Smooth muscle cell (in vitro differentiated cells): ENCODE results near the gene UGT1A5. TPM values are rescaled to one million over a fixed set of nuclear protein-coding genes. Genes with fewer than 3 reads are reported as not detected.

ENCODE experiments used
- DNase-seq: peaks from one replicate; lab custom pipeline; 2025; ENCODE audit not compliant: unreplicated experiment; lab: John Stamatoyannopoulos, UW
- H2AFZ ChIP-seq: fragments of 200-600 bp; sonication (generic); 2 replicates; pipeline ENCODE4 v1.6.0; 2016; ENCODE audit warnings: antibody characterized with exemption, low read depth, mild to moderate bottlenecking
- H3F3A ChIP-seq: fragments of 200-600 bp; sonication (generic); 2 replicates; pipeline ENCODE4 v1.6.0; 2017; ENCODE audit warnings: antibody characterized with exemption, low read depth
- H3K27ac ChIP-seq: fragments of 200-600 bp; sonication (generic); 2 replicates; pipeline ENCODE4 v1.5.1; 2016; ENCODE audit warnings: low read depth, mild to moderate bottlenecking
- H3K27me3 ChIP-seq: fragments of 200-600 bp; sonication (generic); 2 replicates; pipeline ENCODE4 v1.6.1; 2016; ENCODE audit warnings: low read depth, mild to moderate bottlenecking
- H3K36me3 ChIP-seq: fragments of 200-600 bp; sonication (generic); 2 replicates; pipeline ENCODE4 v1.5.1; 2016; ENCODE audit warnings: low read depth
- H3K4me1 ChIP-seq: fragments of 200-600 bp; sonication (generic); 2 replicates; pipeline ENCODE4 v1.5.1; 2016; ENCODE audit warnings: low read depth
- H3K4me2 ChIP-seq: fragments of 200-600 bp; sonication (generic); 2 replicates; pipeline ENCODE4 v1.6.0; 2016; ENCODE audit warnings: mild to moderate bottlenecking
- H3K4me3 ChIP-seq: fragments of 200-600 bp; sonication (generic); 2 replicates; pipeline ENCODE4 v1.5.1; 2016; ENCODE audit warnings: mild to moderate bottlenecking
- H3K79me2 ChIP-seq: fragments of 200-600 bp; sonication (generic); 2 replicates; pipeline ENCODE4 v1.6.0; 2016; ENCODE audit warnings: low read depth, mild to moderate bottlenecking
- H3K9ac ChIP-seq: fragments of 200-600 bp; sonication (generic); 2 replicates; pipeline ENCODE4 v1.6.0; 2016; ENCODE audit warnings: low read depth
- H3K9me3 ChIP-seq: fragments of 200-600 bp; sonication (generic); replicated peaks from 2 replicates; pipeline ENCODE4 v1.5.1; 2016; ENCODE audit warnings: low read depth
- H4K20me1 ChIP-seq: fragments of 200-600 bp; sonication (generic); 2 replicates; pipeline ENCODE4 v1.6.0; 2016; ENCODE audit warnings: low read depth
- WGBS: methylation state at CpG from one replicate; pipeline ENCODE4 v1.1.7; 2016; ENCODE audit warnings: low lambda C conversion rate; 5-methylcytosine and 5-hydroxymethylcytosine counted together
- polyA plus RNA-seq: library from polyadenylated mRNA; unstranded; fragments of >200 nt; fragmentation: Nextera tagmentation; extraction: Ambion mirVana; gene quantifications from 2 replicates; pipeline ENCODE4 v1.2.1, GENCODE V29; 2016
- total RNA-seq: library from RNA; depleted of rRNA; stranded (reverse); fragments of >200 nt; gene quantifications from 2 replicates; pipeline ENCODE4 v1.2.3, GENCODE V29; 2014
- TF ChIP-seq, protein P1 (sequence below): fragments of 200-600 bp; sonication (generic); IDR thresholded peaks from 2 replicates; pipeline ENCODE4 v1.5.1; 2017; ENCODE audit warnings: borderline replicate concordance, mild to moderate bottlenecking, antibody characterized with exemption; ENCODE audit not compliant: insufficient read depth, poor library complexity, severe bottlenecking

Gene UGT1A5
- total and polyA plus RNA-seq, 2 experiments from 2014 or later: not detected

DNA sequence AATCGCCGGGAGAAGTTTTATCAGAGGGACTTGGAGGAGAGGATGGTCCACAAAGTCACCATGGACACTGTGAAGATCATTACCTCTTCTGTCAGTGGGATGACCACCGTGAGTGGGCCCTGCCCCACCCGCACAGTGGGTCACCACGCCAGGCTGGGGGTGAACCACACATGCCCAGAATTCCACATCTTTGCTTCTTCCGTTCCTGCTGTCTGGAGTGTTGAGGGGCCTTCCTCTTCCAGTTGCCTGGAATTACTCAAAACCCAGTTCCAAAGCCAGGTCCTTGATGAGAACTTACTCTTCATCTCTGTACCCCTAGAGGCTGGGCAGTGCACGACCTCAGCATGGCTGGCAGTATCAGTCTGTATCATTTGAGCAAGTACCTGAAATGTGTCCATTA, 87.5 kb downstream of the UGT1A5 start:
- H2AFZ ChIP-seq: no peak overlapping the region
- WGBS: 72% methylated on average over 7 of the region's 7 CpGs
- H3K4me3 ChIP-seq: no peak overlapping the region
- H3K27ac ChIP-seq: no peak overlapping the region
- H3K79me2 ChIP-seq: no peaks in the 10 kb centered on the region
- DNase-seq: no peak
- no peaks in the 10 kb centered on the region for H4K20me1 ChIP-seq
- no peaks in the 10 kb centered on the region for H3K36me3 ChIP-seq
- no peaks in the 10 kb centered on the region for H3F3A ChIP-seq
- no peaks in the 10 kb centered on the region for H3K4me1 ChIP-seq
- H3K4me2 ChIP-seq: no peak overlapping the region
- TF ChIP-seq, protein P1, sequence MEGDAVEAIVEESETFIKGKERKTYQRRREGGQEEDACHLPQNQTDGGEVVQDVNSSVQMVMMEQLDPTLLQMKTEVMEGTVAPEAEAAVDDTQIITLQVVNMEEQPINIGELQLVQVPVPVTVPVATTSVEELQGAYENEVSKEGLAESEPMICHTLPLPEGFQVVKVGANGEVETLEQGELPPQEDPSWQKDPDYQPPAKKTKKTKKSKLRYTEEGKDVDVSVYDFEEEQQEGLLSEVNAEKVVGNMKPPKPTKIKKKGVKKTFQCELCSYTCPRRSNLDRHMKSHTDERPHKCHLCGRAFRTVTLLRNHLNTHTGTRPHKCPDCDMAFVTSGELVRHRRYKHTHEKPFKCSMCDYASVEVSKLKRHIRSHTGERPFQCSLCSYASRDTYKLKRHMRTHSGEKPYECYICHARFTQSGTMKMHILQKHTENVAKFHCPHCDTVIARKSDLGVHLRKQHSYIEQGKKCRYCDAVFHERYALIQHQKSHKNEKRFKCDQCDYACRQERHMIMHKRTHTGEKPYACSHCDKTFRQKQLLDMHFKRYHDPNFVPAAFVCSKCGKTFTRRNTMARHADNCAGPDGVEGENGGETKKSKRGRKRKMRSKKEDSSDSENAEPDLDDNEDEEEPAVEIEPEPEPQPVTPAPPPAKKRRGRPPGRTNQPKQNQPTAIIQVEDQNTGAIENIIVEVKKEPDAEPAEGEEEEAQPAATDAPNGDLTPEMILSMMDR: no peak
- H3K9me3 ChIP-seq: no peaks in the 10 kb centered on the region
- no peaks in the 10 kb centered on the region for H3K27me3 ChIP-seq
- no peak overlapping the region for H3K9ac ChIP-seq

DNA sequence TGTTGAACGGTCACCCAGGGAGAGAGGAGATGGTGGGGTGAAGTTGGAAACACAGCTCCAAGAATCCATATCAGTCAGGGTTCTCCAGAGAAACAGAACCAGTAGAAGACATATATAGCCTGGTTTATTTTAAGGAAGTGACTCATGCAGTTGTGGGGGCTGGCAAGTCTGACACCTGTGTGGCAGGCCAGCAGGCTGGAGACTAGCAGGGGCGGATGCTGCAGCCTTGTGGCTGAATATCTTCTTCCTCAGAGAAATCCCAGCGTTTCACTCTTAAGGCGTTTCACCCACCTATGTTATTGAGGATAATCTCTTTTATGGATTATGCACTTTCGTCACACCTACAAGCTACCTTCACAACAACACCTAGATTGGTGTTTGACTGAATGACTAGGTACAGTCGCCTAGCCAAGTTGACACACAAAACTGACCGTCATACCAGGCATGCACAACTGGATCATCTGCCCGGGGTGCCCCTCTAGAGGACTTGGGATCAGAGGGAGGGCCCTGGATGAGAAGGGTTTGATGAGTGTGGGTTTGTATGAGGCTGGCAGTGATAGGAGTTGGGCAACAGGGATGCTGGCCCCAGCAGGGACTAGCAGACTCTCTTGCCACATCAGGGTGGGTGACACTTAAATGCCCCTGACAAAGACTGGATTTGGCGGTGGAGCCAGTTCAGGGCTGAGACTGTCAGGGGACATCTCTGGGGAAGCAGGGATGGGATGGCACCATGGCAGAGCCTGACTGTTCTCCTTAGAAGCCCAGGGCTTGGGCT, 88.8 kb downstream of the UGT1A5 start:
- Histone ChIP-seq H2AFZ (no peak overlapping the region), H3K36me3 (no peaks in the 10 kb centered on the region), H3K27me3 (no peaks in the 10 kb centered on the region), H3K4me2 (no peak overlapping the region), H3K9me3 (no peaks in the 10 kb centered on the region), H3F3A (no peaks in the 10 kb centered on the region), H3K4me3 (no peak overlapping the region), H4K20me1 (no peaks in the 10 kb centered on the region), H3K9ac (no peak overlapping the region), H3K27ac (no peak overlapping the region), H3K4me1 (no peaks in the 10 kb centered on the region), H3K79me2 (no peaks in the 10 kb centered on the region)
- TF ChIP-seq, protein P1: no peak
- 78% methylated on average over 9 of the region's 9 CpGs for WGBS
- no peak for DNase-seq

DNA sequence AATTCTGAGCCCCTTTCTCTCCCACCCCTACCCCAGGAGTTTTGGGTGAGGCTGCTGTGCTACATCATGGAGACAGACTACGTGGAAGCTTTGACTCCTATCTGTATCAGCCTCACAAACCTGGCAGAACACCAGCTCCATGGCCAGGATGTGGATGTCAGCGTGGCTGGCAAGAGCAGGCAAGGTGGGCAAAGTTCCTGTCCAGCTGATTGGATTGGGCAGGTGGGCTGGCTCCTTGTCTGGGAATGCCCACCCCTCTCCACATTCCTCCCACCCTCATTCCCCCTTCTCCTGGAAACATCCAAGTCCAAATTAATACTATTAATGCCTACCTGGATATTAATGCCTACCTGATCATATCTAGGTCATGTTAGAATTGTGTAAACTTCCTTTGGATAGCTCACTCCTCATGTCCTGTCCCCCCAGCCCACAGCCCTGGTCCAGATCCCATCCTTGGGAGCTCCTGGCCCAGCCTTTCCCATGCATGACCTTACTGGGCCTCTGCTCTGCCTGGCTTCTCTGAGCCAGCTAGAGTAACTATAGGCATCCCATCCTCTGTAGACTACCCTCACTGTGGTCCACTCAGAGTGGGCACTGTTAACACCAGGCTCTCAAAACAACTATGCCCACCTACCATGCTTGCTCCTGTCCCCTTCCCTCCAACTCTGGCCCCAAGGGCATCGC, 89.6 kb downstream of the UGT1A5 start:
- no peak for DNase-seq
- Histone ChIP-seq H2AFZ (no peak overlapping the region), H3K27ac (no peak overlapping the region), H3K4me3 (no peak overlapping the region), H3F3A (no peaks in the 10 kb centered on the region), H3K9ac (no peak overlapping the region), H3K36me3 (no peaks in the 10 kb centered on the region), H3K4me1 (no peaks in the 10 kb centered on the region), H3K9me3 (no peaks in the 10 kb centered on the region), H3K4me2 (no peak overlapping the region), H3K79me2 (no peaks in the 10 kb centered on the region), H4K20me1 (no peaks in the 10 kb centered on the region), H3K27me3 (no peaks in the 10 kb centered on the region)
- TF ChIP-seq, protein P1: no peak
- WGBS: 81% methylated on average over 3 of the region's 3 CpGs
